Endothelial cell of umbilical vein (primary cell): ENCODE results near the gene TRIM29. TPM values are rescaled to one million over a fixed set of nuclear protein-coding genes. Genes with fewer than 3 reads are reported as not detected.

Source experiments
- BruUV-seq: library from RNA; stranded (reverse); fragments of 400-500 nt; replicated peaks from 2 replicates; lab custom pipeline; 2021; lab: Mats Ljungman, UMichigan
- CTCF ChIA-PET: fragments of 300-600, 350-600 bp; sonication (Branson Sonifier 250); formaldehyde crosslinking; loops from one replicate; lab custom pipeline; 2021; ENCODE audit warnings: antibody characterized with exemption, inconsistent platforms; lab: Charles Lee
- POLR2A ChIA-PET: fragments of 300-600, 350-600 bp; sonication (Branson Sonifier 250); formaldehyde crosslinking; loops from one replicate; lab custom pipeline; 2021; ENCODE audit warnings: antibody characterized with exemption, inconsistent platforms; lab: Charles Lee
- DNase-seq: peaks from one replicate; pipeline ENCODE4 v3.0.0-alpha.2; 2011; ENCODE audit warnings: low read depth, low spot score
- FAIRE-seq: peaks from 2 replicates; lab custom pipeline; 2011; peaks lifted over from hg19 to GRCh38; lab: Jason Lieb, UNC
- H2AFZ ChIP-seq: 2 replicates; pipeline ENCODE4 v1.6.0; 2012; ENCODE audit warnings: low read depth, low read length, control low read depth, inconsistent platforms
- H3K27ac ChIP-seq: 2 replicates; pipeline ENCODE4 v1.5.1; 2011; ENCODE audit warnings: low read depth, mild to moderate bottlenecking, control low read depth, low read length, moderate library complexity; ENCODE audit not compliant: insufficient read depth
- H3K27me3 ChIP-seq, 2 experiments: 2 replicates each; pipeline versions ENCODE4 v1.6.0 to v1.6.1; 2011; ENCODE audit warnings: low read length in 2 of 2, mixed read lengths in 1 of 2; ENCODE audit not compliant: control insufficient read depth in 2 of 2, insufficient read depth in 2 of 2
- H3K36me3 ChIP-seq, 2 experiments: 2 replicates in 1 of 2; 3 replicates in 1 of 2; pipeline ENCODE4 v1.5.1; 2011; ENCODE audit warnings: low read length in 2 of 2, mild to moderate bottlenecking in 1 of 2, moderate library complexity in 1 of 2; ENCODE audit not compliant: control insufficient read depth in 2 of 2, insufficient read depth in 2 of 2; ENCODE audit errors: extremely low read depth in 1 of 2
- H3K4me1 ChIP-seq: 3 replicates; pipeline ENCODE4 v1.5.1; 2011; ENCODE audit warnings: mild to moderate bottlenecking, low read length; ENCODE audit not compliant: control insufficient read depth, insufficient read depth; ENCODE audit errors: extremely low read depth
- H3K4me2 ChIP-seq: 2 replicates; pipeline ENCODE4 v1.6.1; 2011; ENCODE audit warnings: low read length, control low read depth, mixed read lengths; ENCODE audit not compliant: insufficient read depth
- H3K4me3 ChIP-seq, 3 experiments: fragments of 200-600 bp in 1 of 3; sonication (generic), shearing (Covaris generic) in 1 of 3; replicated peaks in 1 of 3; 2 replicates each; pipeline ENCODE4 v1.5.1; 2011 to 2016; ENCODE audit warnings: control low read depth in 3 of 3, low read length in 3 of 3, mild to moderate bottlenecking in 2 of 3, inconsistent platforms in 1 of 3, low read depth in 1 of 3, moderate library complexity in 1 of 3; ENCODE audit not compliant: insufficient read depth in 1 of 3
- H3K79me2 ChIP-seq: 2 replicates; pipeline ENCODE4 v1.6.0; 2012; ENCODE audit warnings: low read length, inconsistent platforms; ENCODE audit not compliant: control insufficient read depth, insufficient read depth
- H3K9ac ChIP-seq: replicated peaks from 2 replicates; pipeline ENCODE3; 2011; ENCODE audit warnings: low read length, control low read depth; ENCODE audit not compliant: insufficient read depth; ENCODE audit errors: extremely low read depth
- H3K9me1 ChIP-seq: replicated peaks from 3 replicates; pipeline ENCODE4 v1.6.0; 2011; ENCODE audit warnings: mild to moderate bottlenecking, low read length; ENCODE audit not compliant: control insufficient read depth, insufficient read depth; ENCODE audit errors: extremely low read depth
- H3K9me3 ChIP-seq: replicated peaks from 2 replicates; pipeline ENCODE4 v1.5.1; 2012; ENCODE audit warnings: low read length, inconsistent platforms; ENCODE audit not compliant: control insufficient read depth, insufficient read depth
- H4K20me1 ChIP-seq: replicated peaks from 2 replicates; pipeline ENCODE3; 2011; ENCODE audit warnings: mild to moderate bottlenecking, low read length; ENCODE audit not compliant: control insufficient read depth, insufficient read depth; ENCODE audit errors: extremely low read depth
- EZH2 ChIP-seq: IDR thresholded peaks from 2 replicates; pipeline ENCODE4 v1.6.1; 2012; ENCODE audit warnings: borderline replicate concordance, low read depth, mild to moderate bottlenecking, moderate library complexity, low read length, inconsistent platforms; ENCODE audit not compliant: severe bottlenecking
- FOS ChIP-seq: IDR thresholded peaks from 2 replicates; pipeline ENCODE4 v1.6.1; 2011; ENCODE audit warnings: mild to moderate bottlenecking, low read length, moderate library complexity, borderline replicate concordance; ENCODE audit not compliant: insufficient read depth
- GATA2 ChIP-seq: IDR thresholded peaks from 2 replicates; pipeline ENCODE4 v1.7.0; 2011; ENCODE audit warnings: low read depth, mild to moderate bottlenecking, moderate library complexity, mixed read lengths, low read length; ENCODE audit not compliant: insufficient read length, insufficient read depth
- JUN ChIP-seq: IDR thresholded peaks from 2 replicates; pipeline ENCODE4 v1.6.1; 2011; ENCODE audit warnings: borderline replicate concordance, low read depth; ENCODE audit not compliant: insufficient read length, insufficient read depth
- MYC ChIP-seq: IDR thresholded peaks from one replicate; pipeline ENCODE4 v1.6.1; 2011; ENCODE audit warnings: mild to moderate bottlenecking, low read depth, low read length
- POLR2A ChIP-seq: IDR thresholded peaks from 2 replicates; pipeline ENCODE4 v1.6.1; 2012; ENCODE audit warnings: low read depth, mild to moderate bottlenecking, control low read depth, low read length
- POLR2AphosphoS5 ChIP-seq: IDR thresholded peaks from 2 replicates; pipeline ENCODE4 v1.6.1; 2012; ENCODE audit warnings: low read depth, mild to moderate bottlenecking, control low read depth, low read length, moderate library complexity; ENCODE audit not compliant: insufficient read depth
- dilution Hi-C: fragments of 300-500 bp; cut with MboI; formaldehyde crosslinking; loops from one replicate; pipeline ENCODE4 v1.15.0; 2019; ENCODE audit warnings: low sequenced_read_pairs; ENCODE audit not compliant: extremely low pct_ligation_motif_present
- intact Hi-C: fragments of 100-400 bp; cut with micrococcal nuclease; formaldehyde crosslinking; loops from one replicate; pipeline ENCODE4 v1.10.0; 2022
- polyA plus RNA-seq, 4 experiments: library from polyadenylated mRNA; depleted of rRNA in 3 of 4; stranded (reverse) in 3 of 4; unstranded in 1 of 4; fragments of >200 nt; gene quantifications; 2 replicates each; pipeline versions ENCODE4 v1.2.1 to v1.2.3, GENCODE V29; 2011 to 2012; ENCODE audit warnings: missing spikeins in 1 of 4
- total RNA-seq: library from RNA; stranded (reverse); gene quantifications from 2 replicates; pipeline ENCODE4 v1.2.3, GENCODE V29; 2021
- TF ChIP-seq, protein P1 (sequence below), 2 donors: IDR thresholded peaks; 1 replicate in 1 of 2; 2 replicates in 1 of 2; pipeline ENCODE4 v1.5.1; 2011; ENCODE audit warnings: low read length in 2 of 2, mild to moderate bottlenecking in 2 of 2, moderate library complexity in 2 of 2, control low read depth in 1 of 2, inconsistent platforms in 1 of 2, low read depth in 1 of 2; ENCODE audit not compliant: insufficient read depth in 1 of 2; ENCODE audit errors: extremely low read depth in 1 of 2
- TF ChIP-seq, protein P2 (sequence below): IDR thresholded peaks from 2 replicates; pipeline ENCODE4 v1.6.1; 2011; ENCODE audit not compliant: insufficient read depth, insufficient read length

The TRIM29 gene
- total and polyA plus RNA-seq, 2 donors (not counting 3 experiments of a cell fraction or from before 2014, with no cell fraction given), result not detected

DNA sequence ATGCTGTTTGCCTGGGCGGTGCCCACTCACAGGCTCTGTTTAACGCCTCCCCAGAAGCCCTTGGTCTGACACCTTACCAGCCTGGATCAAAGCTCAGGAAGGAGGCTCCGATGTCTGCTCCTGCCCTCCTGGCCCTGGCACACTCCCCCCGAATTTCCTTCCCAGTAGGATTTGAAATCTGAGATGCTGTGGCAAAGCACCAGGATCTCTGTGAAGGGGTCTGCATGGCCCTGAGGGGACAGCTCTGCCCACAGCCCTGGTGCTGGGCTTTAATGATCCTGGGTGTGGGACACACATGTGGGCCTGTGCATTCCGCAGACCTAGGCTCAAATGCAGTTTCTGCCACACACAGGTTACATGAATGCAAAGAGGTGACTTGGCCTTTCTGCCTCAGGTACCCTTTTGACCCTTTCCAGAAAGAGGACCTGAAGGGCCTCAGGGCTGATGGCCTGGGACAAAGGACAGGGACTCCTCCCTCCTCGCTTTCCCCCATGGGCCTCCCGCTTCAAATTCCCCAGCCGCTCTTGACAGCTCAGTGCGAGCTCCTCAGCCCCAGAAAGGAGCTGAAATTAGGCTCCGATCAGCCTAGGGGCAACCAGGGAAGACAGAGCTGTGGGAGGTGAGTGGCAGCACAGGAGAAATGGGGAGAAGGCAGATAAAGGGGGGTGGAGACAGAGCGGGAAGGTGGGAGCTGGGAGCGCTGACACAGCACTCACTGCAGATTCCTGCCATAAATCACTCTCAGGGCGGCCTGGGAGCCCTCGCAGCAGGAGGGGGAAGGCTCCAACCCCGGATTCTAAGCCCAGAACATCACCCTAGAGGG is 41.3 kb downstream of the TRIM29 start:
- Histone ChIP-seq H3K9ac (no peak overlapping the region), H3K27ac (no peak overlapping the region), H3K4me2 (no peak overlapping the region), H2AFZ (no peak overlapping the region), H4K20me1 (no peaks in the 10 kb centered on the region), H3K4me1 (no peaks in the 10 kb centered on the region), H3K79me2 (no peaks in the 10 kb centered on the region), H3K27me3 (no peaks in the 10 kb centered on the region), H3K4me3 (no peak overlapping the region), H3K36me3 (no peaks in the 10 kb centered on the region), H3K9me1 (no peaks in the 10 kb centered on the region), H3K9me3 (no peaks in the 10 kb centered on the region)
- FAIRE-seq, result no peak
- TF ChIP-seq, protein P1, sequence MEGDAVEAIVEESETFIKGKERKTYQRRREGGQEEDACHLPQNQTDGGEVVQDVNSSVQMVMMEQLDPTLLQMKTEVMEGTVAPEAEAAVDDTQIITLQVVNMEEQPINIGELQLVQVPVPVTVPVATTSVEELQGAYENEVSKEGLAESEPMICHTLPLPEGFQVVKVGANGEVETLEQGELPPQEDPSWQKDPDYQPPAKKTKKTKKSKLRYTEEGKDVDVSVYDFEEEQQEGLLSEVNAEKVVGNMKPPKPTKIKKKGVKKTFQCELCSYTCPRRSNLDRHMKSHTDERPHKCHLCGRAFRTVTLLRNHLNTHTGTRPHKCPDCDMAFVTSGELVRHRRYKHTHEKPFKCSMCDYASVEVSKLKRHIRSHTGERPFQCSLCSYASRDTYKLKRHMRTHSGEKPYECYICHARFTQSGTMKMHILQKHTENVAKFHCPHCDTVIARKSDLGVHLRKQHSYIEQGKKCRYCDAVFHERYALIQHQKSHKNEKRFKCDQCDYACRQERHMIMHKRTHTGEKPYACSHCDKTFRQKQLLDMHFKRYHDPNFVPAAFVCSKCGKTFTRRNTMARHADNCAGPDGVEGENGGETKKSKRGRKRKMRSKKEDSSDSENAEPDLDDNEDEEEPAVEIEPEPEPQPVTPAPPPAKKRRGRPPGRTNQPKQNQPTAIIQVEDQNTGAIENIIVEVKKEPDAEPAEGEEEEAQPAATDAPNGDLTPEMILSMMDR (IDR thresholded peaks at IDR 0.05; ENCODE audit: extremely low read depth in 1 of 2, insufficient read depth in 1 of 2, low read depth in 1 of 2, low read length in 2 of 2), result no peak
- TF ChIP-seq MYC (no peak), EZH2 (peak; percentile 24)
- intact Hi-C loops, result no loop called here
- dilution Hi-C loops, result no loop called here
- POLR2A ChIA-PET, result no interaction called here
- no TSS peak for BruUV-seq
- CTCF ChIA-PET, result interaction anchor here (1.7 kb wide), 1 partner anchor 12 kb away, joined by 5 read pairs; no protein-coding TSS in a partner anchor
- DNase-seq, result no peak

DNA sequence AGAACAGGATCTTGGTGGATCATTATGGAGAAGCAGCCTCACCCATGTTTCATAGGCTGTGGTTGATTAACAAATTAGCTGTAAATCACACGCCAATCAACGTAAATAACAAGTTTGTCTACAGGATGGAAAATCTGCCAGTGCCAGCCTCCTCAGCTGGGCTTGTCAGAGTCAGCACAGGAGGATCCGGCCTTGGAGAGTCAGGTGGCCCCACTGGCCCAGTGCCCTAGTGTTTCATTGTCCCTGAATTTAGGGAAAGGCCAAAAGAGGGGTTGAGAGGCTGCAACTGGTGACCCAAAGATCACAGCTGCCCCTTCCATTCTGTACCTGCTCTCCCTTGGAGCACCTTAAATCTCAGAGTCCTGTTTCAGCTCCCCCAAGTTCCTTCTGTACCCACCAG is 42.4 kb downstream of the TRIM29 start:
- no peaks in the 10 kb centered on the region for H3K36me3 ChIP-seq
- ChIA-PET CTCF (no interaction called here), POLR2A (no interaction called here)
- intact Hi-C loops, result no loop called here
- no peak overlapping the region for H3K4me3 ChIP-seq
- H3K4me2 ChIP-seq, result no peak overlapping the region
- no peaks in the 10 kb centered on the region for H3K27me3 ChIP-seq
- no peaks in the 10 kb centered on the region for H3K79me2 ChIP-seq
- H3K9me1 ChIP-seq, result no peaks in the 10 kb centered on the region
- H3K4me1 ChIP-seq, result no peaks in the 10 kb centered on the region
- DNase-seq (no peak), FAIRE-seq (no peak)
- no TSS peak for BruUV-seq
- H3K9ac ChIP-seq, result no peak overlapping the region
- no peaks in the 10 kb centered on the region for H4K20me1 ChIP-seq
- H3K27ac ChIP-seq, result no peak overlapping the region
- H3K9me3 ChIP-seq, result no peaks in the 10 kb centered on the region
- dilution Hi-C loops, result no loop called here
- TF ChIP-seq GATA2 (no peak), MYC (no peak), POLR2A (no peak), FOS (no peak), EZH2 (no peak), JUN (no peak), POLR2AphosphoS5 (no peak)
- TF ChIP-seq, protein P1 (IDR thresholded peaks at IDR 0.05; ENCODE audit: extremely low read depth in 1 of 2, insufficient read depth in 1 of 2, low read depth in 1 of 2, low read length in 2 of 2), result no peak
- TF ChIP-seq, protein P2, sequence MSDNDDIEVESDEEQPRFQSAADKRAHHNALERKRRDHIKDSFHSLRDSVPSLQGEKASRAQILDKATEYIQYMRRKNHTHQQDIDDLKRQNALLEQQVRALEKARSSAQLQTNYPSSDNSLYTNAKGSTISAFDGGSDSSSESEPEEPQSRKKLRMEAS, result no peak
- no peak overlapping the region for H2AFZ ChIP-seq
